GM19239 (cell line): ENCODE results near the gene RANBP1.
"Not testable (repeated sequence)": the region's sequence is repeated elsewhere in the genome, so short reads cannot be mapped to it uniquely, and the experiment has no call there.

Source experiments
- DNase-seq: peaks from one replicate; pipeline ENCODE4 v3.0.0; 2011; ENCODE audit warnings: low spot score; ENCODE audit not compliant: insufficient read length
- FAIRE-seq: peaks from 2 replicates; lab custom pipeline; 2011; peaks lifted over from hg19 to GRCh38; lab: Jason Lieb, UNC

RANBP1 gene

GRCh38 chr22:20146777-20147176 is 30.9 kb downstream of the RANBP1 start:
- FAIRE-seq (no peak), DNase-seq (no peak)

DNA sequence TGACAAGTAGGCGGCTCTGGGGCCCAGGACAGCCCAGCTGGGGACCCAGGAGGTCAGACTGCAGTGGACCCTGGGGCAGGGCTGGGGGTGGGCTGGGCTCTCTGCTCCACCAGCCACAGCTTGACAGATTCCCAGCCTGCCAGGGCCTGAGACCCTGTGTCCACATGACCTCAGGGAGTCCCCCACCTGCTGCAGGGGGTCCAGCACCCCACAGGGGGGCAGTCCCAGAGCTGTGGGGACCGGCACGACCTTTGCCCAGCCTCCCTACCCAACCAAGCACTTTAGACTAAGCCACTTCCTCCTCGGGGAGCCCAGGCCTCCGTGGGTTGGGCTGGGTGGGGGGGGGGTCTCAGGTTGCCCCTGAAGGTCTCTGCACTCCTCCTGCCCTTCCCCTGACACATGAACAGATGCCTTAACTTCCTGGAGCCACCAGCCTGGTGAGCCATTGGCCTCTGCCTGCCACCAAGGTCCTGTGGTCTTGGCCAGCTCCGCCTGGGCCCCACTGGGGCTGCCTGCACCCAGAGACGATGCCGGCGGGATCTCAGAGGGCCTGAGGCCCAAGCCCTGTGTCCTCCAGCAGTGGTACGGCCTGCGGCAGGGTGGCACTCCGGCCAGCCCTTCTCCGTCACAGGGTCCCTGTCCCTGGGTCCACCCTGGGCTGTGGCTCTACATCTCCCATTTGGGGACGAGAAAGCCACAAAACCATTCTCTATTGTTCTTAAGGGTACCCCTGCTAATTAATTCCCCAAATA is 31.5 kb downstream of the RANBP1 start:
- no peak for FAIRE-seq
- no peak for DNase-seq

DNA sequence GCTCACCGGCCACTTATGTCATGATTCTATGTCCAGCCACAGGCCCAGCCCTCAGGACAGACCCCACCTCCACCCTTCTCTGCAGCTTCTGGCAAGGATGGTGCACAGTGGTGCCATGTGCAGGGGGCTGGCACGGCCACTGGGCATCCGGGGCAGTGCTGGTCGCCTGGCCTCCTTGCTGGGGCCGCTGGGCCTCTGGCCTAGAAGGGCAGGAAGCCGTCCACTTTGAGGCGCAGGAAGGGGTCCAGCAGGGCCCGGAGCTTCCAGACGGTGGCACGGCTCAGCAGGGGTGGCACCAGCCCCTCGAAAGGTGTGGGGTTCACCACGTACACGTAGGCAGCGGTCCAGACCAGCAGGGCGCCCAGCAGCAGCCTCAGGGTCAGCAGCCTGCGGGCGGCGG is 32.5 kb downstream of the RANBP1 start:
- DNase-seq (no peak), FAIRE-seq (no peak)

DNA sequence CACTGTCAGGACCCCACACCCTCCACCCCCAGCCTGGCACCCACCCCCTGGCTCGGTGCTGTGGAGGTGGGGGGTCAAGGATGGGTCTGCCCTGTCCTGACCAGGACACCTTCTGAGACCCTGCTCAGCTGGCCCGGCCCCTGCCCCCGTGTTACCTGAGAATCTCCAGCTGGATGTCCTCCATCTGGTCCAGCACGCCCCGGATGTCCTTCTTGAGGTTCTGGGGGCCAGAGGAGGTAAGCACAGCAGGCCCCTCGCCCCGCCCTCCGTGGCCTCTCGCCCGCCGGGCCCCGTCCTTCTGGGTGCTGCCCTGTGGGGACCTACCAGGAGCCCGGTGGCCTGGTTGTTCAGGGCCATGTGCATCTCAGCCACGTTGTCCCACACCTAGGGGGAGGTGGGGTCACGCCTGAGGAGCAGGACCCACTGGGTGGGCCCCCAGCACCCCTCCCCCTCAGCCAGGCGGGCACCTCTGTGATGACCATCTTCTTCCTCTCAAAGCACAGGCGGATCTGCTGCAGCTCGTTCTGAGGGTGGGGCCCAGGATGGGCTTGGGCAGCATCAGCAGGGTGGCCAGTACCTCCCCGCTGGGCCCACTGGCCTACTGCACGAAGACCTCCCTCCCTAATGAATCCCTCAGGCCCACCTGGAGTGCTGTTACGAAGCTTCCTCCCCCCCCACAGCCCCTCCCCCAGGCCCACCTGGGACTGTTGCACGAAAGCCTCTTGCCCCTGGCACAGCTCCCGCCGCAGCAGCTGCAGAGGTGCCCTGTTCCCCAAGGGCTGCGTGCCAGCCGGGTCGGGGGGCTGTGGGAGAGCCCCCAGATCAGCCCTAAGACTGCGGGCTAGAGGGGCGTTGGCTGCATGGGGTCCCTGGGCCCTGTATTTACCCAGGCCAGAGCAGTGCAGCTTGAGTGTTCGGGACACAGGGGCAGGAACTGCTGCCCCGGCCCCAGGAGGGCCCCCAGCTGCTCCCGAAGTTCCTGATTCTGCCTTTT is 33.6 kb downstream of the RANBP1 start:
- FAIRE-seq: no peak
- no peak for DNase-seq

- no peak for FAIRE-seq
- DNase-seq: no peak
Observed at GRCh38 chr22:20150381-20151275, 34.7 kb downstream of the RANBP1 start, which contains the start of gene CCDC188. Gene CCDC188 (minus strand): TSS chr22:20151055. CDS start chr22:20150986, 69 bp downstream.

GRCh38 chr22:20151276-20151588 is 35.3 kb downstream of the RANBP1 start:
- no peak for FAIRE-seq
- no peak for DNase-seq

- DNase-seq: no peak
- no peak for FAIRE-seq
Observed at GRCh38 chr22:20152464-20152890, 36.6 kb downstream of the RANBP1 start.

- DNase-seq (no peak), FAIRE-seq (no peak)
Observed at GRCh38 chr22:20153945-20154344, 38.0 kb downstream of the RANBP1 start.

GRCh38 chr22:20154602-20155187 is 38.8 kb downstream of the RANBP1 start:
- no peak for DNase-seq
- no peak for FAIRE-seq

DNA sequence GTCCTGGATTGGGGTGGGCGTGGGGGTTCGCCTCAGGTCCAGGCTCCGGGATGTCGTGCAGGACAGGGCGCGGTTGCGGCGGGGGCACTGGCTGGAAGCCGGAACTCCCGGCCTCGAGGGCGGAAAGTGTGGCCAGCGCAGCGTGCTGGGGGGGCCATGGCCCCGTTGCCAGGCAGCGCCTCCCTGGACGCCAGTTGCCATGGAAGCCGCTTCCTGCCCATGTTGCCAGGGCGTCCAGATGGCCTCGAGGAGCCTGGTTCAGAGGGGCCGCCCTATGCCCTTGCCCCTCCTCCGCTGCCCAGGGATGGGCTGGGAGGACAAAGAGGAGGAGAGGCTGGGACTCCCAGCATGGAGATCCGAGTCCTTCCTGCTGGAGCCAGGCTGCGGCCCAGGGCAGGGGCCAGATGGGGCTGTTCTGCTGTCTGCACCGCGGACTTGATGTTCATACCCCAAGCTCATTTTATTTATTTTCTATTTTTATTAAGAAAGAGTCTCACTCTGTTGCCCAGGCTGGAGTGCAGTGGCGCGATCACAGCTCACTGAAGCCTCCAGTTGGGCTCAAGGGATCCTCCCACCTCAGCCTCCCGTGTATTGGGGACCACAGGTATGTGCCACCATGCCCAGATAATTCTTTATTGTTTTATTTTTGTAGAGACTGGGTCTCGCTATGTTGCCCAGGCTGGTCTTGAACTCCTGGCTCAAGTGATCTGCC is 39.6 kb downstream of the RANBP1 start:
- DNase-seq: no peak
- FAIRE-seq: no peak

DNA sequence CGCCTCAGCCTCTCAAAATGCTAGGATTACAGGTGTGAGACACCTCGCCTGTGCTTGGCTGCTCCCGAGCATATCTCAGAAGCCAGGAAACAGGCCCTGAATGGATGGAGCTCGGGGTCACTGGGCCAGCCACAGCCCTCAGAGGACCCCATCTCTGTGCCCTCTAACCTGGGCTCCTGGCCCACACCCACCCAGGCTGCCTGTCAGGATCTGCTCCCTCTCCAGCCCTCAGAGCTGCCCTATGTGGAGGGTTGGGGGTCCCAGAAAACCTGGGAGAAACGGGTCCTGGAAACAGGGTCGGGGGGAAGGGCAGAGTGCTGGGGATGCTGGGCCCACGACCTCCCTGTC is 40.1 kb downstream of the RANBP1 start:
- DNase-seq (no peak), FAIRE-seq (no peak)

DNA sequence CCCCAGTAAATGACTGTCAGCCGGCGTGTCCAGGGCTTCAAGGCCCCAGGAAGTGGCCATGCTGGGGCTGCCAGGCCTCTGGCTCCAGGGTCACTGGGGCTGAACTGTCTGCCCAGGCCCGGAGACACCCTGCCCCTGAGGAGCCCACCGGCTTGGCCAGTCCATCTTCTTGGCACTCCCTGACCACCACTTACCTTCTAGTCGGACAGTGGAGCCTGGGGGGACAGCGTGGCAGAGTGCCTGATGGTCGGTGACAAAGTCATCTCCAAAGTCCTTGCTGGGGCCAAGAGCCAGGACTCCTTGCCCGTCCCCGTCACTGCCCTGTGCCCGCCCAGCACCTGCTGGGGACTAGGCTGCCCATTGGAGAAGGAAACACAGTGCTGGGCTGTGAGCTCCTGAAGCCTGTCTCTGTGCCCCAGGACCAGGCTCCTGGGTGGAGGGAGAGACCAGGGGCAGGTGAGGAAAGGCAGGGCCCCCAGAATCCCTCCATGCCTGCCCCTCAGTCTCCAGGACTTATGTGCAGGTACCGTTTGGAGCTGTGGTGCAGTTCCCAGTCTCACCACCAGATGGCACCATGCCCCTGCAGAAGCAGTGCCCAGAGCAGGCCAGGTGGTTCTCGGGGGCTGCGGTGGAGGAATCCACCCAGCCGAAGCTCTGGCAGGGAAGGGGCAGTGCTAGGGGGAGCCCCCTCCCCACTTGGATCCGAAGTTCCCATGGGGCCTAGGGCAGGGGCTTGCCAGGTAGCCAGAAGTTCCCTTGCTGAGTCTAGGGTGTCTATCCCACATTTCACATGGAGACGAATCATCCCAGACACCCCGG is 40.9 kb downstream of the RANBP1 start:
- peak; percentile 93 for FAIRE-seq

DNA sequence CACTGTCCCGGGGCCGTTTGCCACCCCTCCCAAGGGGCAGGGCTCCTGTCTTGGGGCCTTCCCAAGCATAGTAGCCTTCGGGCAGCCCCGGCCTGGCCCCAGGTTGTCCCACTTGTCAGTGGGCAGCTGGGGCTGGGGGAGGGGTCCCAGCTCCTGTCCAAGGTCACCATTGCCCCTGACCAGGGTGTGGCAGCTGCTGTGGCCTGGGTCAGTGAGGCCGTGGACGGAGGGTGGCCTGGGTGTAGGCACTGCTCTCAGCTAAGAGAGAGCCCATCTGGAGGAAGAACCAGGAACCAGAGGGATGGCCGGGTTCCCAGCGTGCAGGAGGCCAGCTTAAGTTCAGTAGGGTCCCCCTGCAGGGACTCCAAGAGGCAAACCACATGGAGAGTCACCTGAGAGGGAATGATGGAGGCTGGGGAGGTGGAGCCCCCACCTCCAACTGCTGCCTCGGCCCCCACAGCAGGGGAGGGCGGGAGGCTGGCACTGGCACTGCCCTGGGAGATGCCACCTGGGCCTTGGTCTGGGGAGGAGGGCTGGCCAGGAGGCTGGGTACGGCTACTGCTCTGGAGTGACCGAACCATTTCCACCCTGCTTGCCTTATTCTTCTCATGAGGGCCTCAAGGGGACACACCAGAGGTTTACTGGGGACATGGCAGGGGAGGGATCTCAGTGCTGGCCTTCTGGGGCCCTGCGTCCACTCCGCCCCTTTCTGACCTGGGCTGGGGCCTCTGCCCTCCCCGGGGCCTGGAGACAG is 41.7 kb downstream of the RANBP1 start:
- FAIRE-seq: no peak
- DNase-seq: no peak

More for the DNA sequence above, 40.9 kb downstream of the RANBP1 start:
- DNase-seq: peak; percentile 99

DNA sequence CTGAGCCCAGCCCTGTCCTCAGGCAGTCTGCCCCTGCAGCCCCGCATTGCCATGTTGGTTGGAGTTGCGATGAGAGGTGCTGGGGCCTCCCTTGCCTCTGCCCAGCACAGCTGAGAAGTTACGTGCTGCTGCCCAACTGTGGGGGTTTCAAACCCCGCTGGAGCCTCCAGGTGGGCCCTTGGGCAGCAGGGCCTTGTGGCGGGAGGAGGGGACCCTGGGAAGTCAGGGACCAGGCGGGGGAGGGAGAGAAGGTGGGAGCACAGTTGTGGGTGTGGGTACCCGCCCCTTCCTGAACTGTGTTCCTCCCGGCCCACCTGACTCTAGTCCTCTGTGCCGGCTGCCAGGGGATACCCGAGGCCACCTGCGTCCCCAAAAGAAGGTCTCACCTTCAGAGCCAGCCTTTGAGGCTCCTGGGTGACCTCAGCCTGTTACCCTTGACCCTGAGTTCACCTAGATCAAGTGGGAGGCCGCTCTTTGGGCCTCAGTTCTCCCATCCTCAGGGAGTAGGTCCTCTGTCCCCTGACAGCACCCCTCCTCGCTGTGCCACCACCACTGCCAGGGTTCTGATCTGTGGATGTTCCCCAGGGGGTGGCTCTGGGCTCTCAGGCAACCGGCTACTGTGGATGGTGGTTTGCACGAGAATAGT is 42.6 kb downstream of the RANBP1 start:
- DNase-seq (no peak), FAIRE-seq (no peak)

GRCh38 chr22:20159076-20159475 is 43.2 kb downstream of the RANBP1 start:
- FAIRE-seq: no peak

DNA sequence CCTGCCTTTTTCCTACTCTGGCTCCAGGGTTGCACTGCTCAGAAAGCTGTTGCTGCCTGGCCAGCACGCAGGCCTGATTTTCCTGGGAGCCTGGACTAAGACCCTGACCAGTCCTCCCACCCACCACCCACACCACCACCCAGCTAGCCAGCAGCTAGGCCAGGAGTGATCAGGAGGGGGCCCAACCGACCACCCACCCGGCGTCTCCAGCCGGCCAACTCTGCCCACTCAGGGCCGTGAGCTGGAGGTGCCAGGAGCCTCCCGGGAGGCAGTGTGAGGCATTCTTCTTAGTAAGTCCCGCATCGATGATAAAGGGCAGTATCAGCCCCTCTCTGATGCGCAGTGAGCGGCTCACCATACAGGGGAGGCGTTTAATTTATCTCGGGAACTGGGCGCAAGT is 43.6 kb downstream of the RANBP1 start:
- DNase-seq, FAIRE-seq: not testable (repeated sequence)

More at GRCh38 chr22:20159076-20159475, 43.2 kb downstream of the RANBP1 start:
- DNase-seq: no peak

DNA sequence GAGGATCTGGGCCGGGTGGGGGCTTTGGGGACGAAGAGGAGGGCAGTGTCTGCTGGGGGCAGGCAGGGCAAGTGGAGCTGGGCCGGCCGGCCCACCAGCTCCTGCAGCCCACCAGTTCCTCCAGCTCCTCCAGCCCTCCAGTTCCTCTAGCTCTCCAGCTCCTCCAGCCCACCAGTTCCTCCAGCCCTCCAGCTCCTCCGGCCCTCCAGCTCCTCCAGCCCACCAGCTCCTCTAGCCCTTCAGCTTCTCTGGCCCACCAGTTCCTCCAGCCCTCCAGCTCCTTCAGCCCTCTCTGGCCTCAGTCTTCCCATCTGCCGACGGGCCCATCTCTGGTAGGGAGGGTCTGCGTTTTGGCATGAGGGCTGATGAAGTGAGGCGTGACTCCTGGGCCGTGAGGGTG is 44.1 kb downstream of the RANBP1 start:
- no peak for DNase-seq
- FAIRE-seq: no peak
